HCT116 (cell line): ENCODE measurements around the gene AASDH. TPM values are rescaled to one million over a fixed set of nuclear protein-coding genes. Genes with fewer than 3 reads are reported as not detected.

ENCODE experiments used
- ATAC-seq: fragments of 200-7000 bp; cut with Tn5 transposase; 2 replicates; pipeline ENCODE4 v1.9.1; 2020; ENCODE audit warnings: mild to moderate bottlenecking, moderate library complexity
- Bru-seq: library from RNA; stranded (reverse); fragments of 400-500 nt; gene quantifications from one replicate; lab custom pipeline; 2021; lab: Mats Ljungman, UMichigan
- BruChase-seq, 2 experiments: library from RNA; stranded (reverse); fragments of 400-500 nt; gene quantifications; one replicate each; lab custom pipeline; 2021; lab: Mats Ljungman, UMichigan
- BruUV-seq: library from RNA; stranded (reverse); fragments of 400-500 nt; replicated peaks from 2 replicates; lab custom pipeline; 2021; lab: Mats Ljungman, UMichigan
- CTCF ChIA-PET: fragments of 300-600 bp; sonication (Branson Sonifier 250); formaldehyde crosslinking; loops from one replicate; lab custom pipeline; 2021; ENCODE audit warnings: antibody characterized with exemption; lab: Charles Lee
- POLR2A ChIA-PET: fragments of 300-600, 350-600 bp; sonication (Branson Sonifier 250); formaldehyde crosslinking; loops from one replicate; lab custom pipeline; 2021; ENCODE audit warnings: antibody characterized with exemption; lab: Charles Lee
- RAD21 ChIA-PET, 2 experiments: fragments of 300-600 bp; sonication (Branson Sonifier 250); formaldehyde crosslinking; loops; one replicate each; lab custom pipeline; 2023; ENCODE audit warnings: low total read pairs in 2 of 2; ENCODE audit not compliant: uncharacterized antibody in 2 of 2, unreplicated experiment in 2 of 2, low non-redundant PET in 1 of 2; lab: Charles Lee
- DNase-seq: peaks from one replicate; pipeline ENCODE4 v3.0.0-alpha.2; 2010; ENCODE audit warnings: low read depth, low spot score
- H2AFZ ChIP-seq: fragments of 200-600 bp; shearing (Covaris generic), sonication (generic); 2 replicates; pipeline ENCODE4 v1.6.1; 2017; ENCODE audit warnings: low read depth, mixed run types, mixed read lengths, antibody characterized with exemption, low read length; ENCODE audit not compliant: poor library complexity, severe bottlenecking
- H3K27ac ChIP-seq: 2 replicates; pipeline ENCODE4 v1.5.1; 2012; ENCODE audit warnings: low read depth, low read length
- H3K27me3 ChIP-seq: fragments of 200-600 bp; sonication (generic); 2 replicates; pipeline ENCODE4 v1.6.1; 2016; ENCODE audit warnings: mixed run types, low read length, mixed read lengths; ENCODE audit not compliant: insufficient read depth
- H3K36me3 ChIP-seq, 2 experiments: fragments of 200-500 bp in 1 of 2; fragments of 200-600 bp in 1 of 2; sonication (Bioruptor generic) in 1 of 2; sonication (generic) in 1 of 2; 2 replicates each; pipeline versions ENCODE4 v1.5.1 to v1.6.1; 2014 to 2016; ENCODE audit warnings: low read length in 2 of 2, inconsistent platforms in 1 of 2, mixed read lengths in 1 of 2, mixed run types in 1 of 2; ENCODE audit not compliant: insufficient read depth in 2 of 2, control insufficient read depth in 1 of 2
- H3K4me1 ChIP-seq, 2 experiments: fragments of 200-600 bp in 1 of 2; sonication (generic) in 1 of 2; 2 replicates each; pipeline versions ENCODE4 v1.5.1 to v1.6.1; 2012 to 2017; ENCODE audit warnings: low read length in 2 of 2, inconsistent platforms in 1 of 2, mild to moderate bottlenecking in 1 of 2, mixed read lengths in 1 of 2, mixed run types in 1 of 2, moderate library complexity in 1 of 2; ENCODE audit not compliant: insufficient read depth in 2 of 2, control insufficient read depth in 1 of 2
- H3K4me2 ChIP-seq: fragments of 200-600 bp; sonication (generic); 2 replicates; pipeline ENCODE4 v1.6.1; 2017; ENCODE audit warnings: mixed run types, low read length, mixed read lengths
- H3K4me3 ChIP-seq, 2 experiments: fragments of 200-600 bp in 1 of 2; sonication (generic) in 1 of 2; replicated peaks in 1 of 2; 2 replicates each; pipeline ENCODE4 v1.5.1; 2011 to 2016; ENCODE audit warnings: low read length in 2 of 2, control low read depth in 1 of 2, low read depth in 1 of 2, mild to moderate bottlenecking in 1 of 2, mixed read lengths in 1 of 2, mixed run types in 1 of 2
- H3K79me2 ChIP-seq: fragments of 200-600 bp; sonication (generic); 2 replicates; pipeline ENCODE4 v1.6.1; 2017; ENCODE audit warnings: mild to moderate bottlenecking, mixed run types, low read length, moderate library complexity, mixed read lengths; ENCODE audit not compliant: insufficient read depth
- H3K9ac ChIP-seq: fragments of 200-600 bp; sonication (generic); 2 replicates; pipeline ENCODE4 v1.6.1; 2016; ENCODE audit warnings: low read length, mixed read lengths
- H3K9me2 ChIP-seq: fragments of 200-600 bp; sonication (generic), shearing (Covaris generic); 2 replicates; pipeline ENCODE4 v1.6.1; 2017; ENCODE audit warnings: mixed run types, mild to moderate bottlenecking, moderate library complexity; ENCODE audit not compliant: insufficient read depth
- H3K9me3 ChIP-seq, 2 experiments: fragments of 200-500 bp in 1 of 2; fragments of 200-600 bp in 1 of 2; sonication (Bioruptor generic) in 1 of 2; sonication (generic) in 1 of 2; 2 replicates each; pipeline ENCODE4 v1.6.1; 2014 to 2017; ENCODE audit warnings: low read length in 2 of 2, mixed read lengths in 2 of 2, inconsistent platforms in 1 of 2, low read depth in 1 of 2, mild to moderate bottlenecking in 1 of 2, mixed run types in 1 of 2, moderate library complexity in 1 of 2; ENCODE audit not compliant: control insufficient read depth in 1 of 2, insufficient read depth in 1 of 2
- H4K20me1 ChIP-seq: fragments of 200-600 bp; sonication (generic), shearing (Covaris generic); 2 replicates; pipeline ENCODE4 v1.6.1; 2017; ENCODE audit warnings: mixed run types, mild to moderate bottlenecking, moderate library complexity; ENCODE audit not compliant: insufficient read depth
- CEBPB ChIP-seq: IDR thresholded peaks from 2 replicates; pipeline ENCODE4 v1.6.1; 2012; ENCODE audit warnings: low read depth
- EZH2 ChIP-seq: fragments of 200-600 bp; sonication (generic); IDR thresholded peaks from 2 replicates; pipeline ENCODE4 v1.6.1; 2017; ENCODE audit warnings: antibody characterized with exemption, mixed run types
- EZH2phosphoT487 ChIP-seq: fragments of 200-600 bp; IDR thresholded peaks from 2 replicates; pipeline ENCODE4 v1.6.1; 2018; ENCODE audit warnings: antibody characterized with exemption, borderline replicate concordance
- FOSL1 ChIP-seq: IDR thresholded peaks from 2 replicates; pipeline ENCODE4 v1.6.1; 2012; ENCODE audit warnings: low read depth
- POLR2A ChIP-seq: IDR thresholded peaks from 2 replicates; pipeline ENCODE4 v1.7.0; 2011; ENCODE audit warnings: borderline replicate concordance; ENCODE audit not compliant: insufficient read depth, insufficient read length; ENCODE audit errors: extremely low read depth
- POLR2AphosphoS5 ChIP-seq: IDR thresholded peaks from 2 replicates; pipeline ENCODE4 v1.6.1; 2011; ENCODE audit warnings: mild to moderate bottlenecking, low read depth, low read length, moderate library complexity
- SIN3A ChIP-seq: IDR thresholded peaks from 2 replicates; pipeline ENCODE4 v1.6.1; 2012; ENCODE audit warnings: low read depth
- SP1 ChIP-seq: IDR thresholded peaks from 2 replicates; pipeline ENCODE4 v1.6.1; 2012; ENCODE audit warnings: low read depth
- YY1 ChIP-seq: IDR thresholded peaks from 2 replicates; pipeline ENCODE4 v1.6.1; 2011; ENCODE audit warnings: low read length, low read depth, moderate library complexity, mild to moderate bottlenecking; ENCODE audit not compliant: insufficient replicate concordance; ENCODE audit errors: extremely low read depth
- ZFX ChIP-seq: fragments of 450-650 bp; IDR thresholded peaks from 2 replicates; pipeline ENCODE4 v1.6.1; 2017
- ZNF274 ChIP-seq: fragments of 200-500 bp; sonication (Bioruptor generic); IDR thresholded peaks from 2 replicates; pipeline ENCODE4 v1.6.1; 2014; ENCODE audit warnings: mild to moderate bottlenecking, low read depth, low read length, inconsistent platforms
- intact Hi-C: fragments of 100-400 bp; cut with micrococcal nuclease; formaldehyde crosslinking; loops from 2 replicates; pipeline ENCODE4 v1.10.0; 2022
- long read RNA-seq: library from polyadenylated mRNA; unstranded; transcript quantifications from one replicate; pipeline ENCODE4 v2.0.0, GENCODE V29; 2021; ENCODE audit not compliant: unreplicated experiment
- polyA plus RNA-seq: library from polyadenylated mRNA; unstranded; fragments of >200 nt; gene quantifications from 2 replicates; pipeline ENCODE4 v1.2.1, GENCODE V29; 2012; ENCODE audit warnings: missing spikeins
- total RNA-seq: library from RNA; stranded (reverse); gene quantifications from one replicate; pipeline ENCODE4 v1.2.1, GENCODE V29; 2021; ENCODE audit not compliant: unreplicated experiment
- TF ChIP-seq, protein P1 (sequence below): IDR thresholded peaks from 2 replicates; pipeline ENCODE4 v1.6.1; 2011; ENCODE audit warnings: mild to moderate bottlenecking, low read length, moderate library complexity; ENCODE audit not compliant: insufficient replicate concordance; ENCODE audit errors: extremely low read depth
- TF ChIP-seq, protein P2 (sequence below): IDR thresholded peaks from 2 replicates; pipeline ENCODE4 v1.6.1; 2012; ENCODE audit warnings: low read depth

The AASDH gene, protein sequence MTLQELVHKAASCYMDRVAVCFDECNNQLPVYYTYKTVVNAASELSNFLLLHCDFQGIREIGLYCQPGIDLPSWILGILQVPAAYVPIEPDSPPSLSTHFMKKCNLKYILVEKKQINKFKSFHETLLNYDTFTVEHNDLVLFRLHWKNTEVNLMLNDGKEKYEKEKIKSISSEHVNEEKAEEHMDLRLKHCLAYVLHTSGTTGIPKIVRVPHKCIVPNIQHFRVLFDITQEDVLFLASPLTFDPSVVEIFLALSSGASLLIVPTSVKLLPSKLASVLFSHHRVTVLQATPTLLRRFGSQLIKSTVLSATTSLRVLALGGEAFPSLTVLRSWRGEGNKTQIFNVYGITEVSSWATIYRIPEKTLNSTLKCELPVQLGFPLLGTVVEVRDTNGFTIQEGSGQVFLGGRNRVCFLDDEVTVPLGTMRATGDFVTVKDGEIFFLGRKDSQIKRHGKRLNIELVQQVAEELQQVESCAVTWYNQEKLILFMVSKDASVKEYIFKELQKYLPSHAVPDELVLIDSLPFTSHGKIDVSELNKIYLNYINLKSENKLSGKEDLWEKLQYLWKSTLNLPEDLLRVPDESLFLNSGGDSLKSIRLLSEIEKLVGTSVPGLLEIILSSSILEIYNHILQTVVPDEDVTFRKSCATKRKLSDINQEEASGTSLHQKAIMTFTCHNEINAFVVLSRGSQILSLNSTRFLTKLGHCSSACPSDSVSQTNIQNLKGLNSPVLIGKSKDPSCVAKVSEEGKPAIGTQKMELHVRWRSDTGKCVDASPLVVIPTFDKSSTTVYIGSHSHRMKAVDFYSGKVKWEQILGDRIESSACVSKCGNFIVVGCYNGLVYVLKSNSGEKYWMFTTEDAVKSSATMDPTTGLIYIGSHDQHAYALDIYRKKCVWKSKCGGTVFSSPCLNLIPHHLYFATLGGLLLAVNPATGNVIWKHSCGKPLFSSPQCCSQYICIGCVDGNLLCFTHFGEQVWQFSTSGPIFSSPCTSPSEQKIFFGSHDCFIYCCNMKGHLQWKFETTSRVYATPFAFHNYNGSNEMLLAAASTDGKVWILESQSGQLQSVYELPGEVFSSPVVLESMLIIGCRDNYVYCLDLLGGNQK
- total RNA-seq (13.7 TPM), Bru-seq, nascent RNA (percentile 78 among the genes with signal in this experiment), BruChase-seq, experiment 1, labeled RNA remaining after a 6-hour chase (percentile 75 among the genes with signal in this experiment), BruChase-seq, experiment 2, labeled RNA remaining after a 2-hour chase (percentile 81 among the genes with signal in this experiment)
- polyA plus RNA-seq, result 6.2 and 8.3 TPM in 2 replicates
- long read RNA-seq, partial matches to known transcripts, result 4 of 22 reads
- long read RNA-seq, other reads (novel, unspliced or antisense), result 12 of 22 reads

GRCh38 chr4:56387023-56388001 lies at the start of gene AASDH:
Gene AASDH, minus strand, starts transcription at chr4:56387491. Its CDS starts 3,192 bp downstream, at chr4:56384299.
- no peaks in the 10 kb centered on the region for H3K9me2 ChIP-seq
- peak within 1 kb of the TSS; percentile 86 for H3K27ac ChIP-seq
- H2AFZ ChIP-seq, result peak within 1 kb of the TSS; percentile 85
- intact Hi-C loops, result no loop called here
- peak; percentile 92 for ATAC-seq
- BruUV-seq, result TSS peak; percentile 85
- peaks cover 22% of the 10 kb centered on the region for H3K79me2 ChIP-seq
- peak within 1 kb of the TSS; percentile 92 for H3K9ac ChIP-seq
- RAD21 ChIA-PET, result interaction anchor here (0.6 to 0.8 kb wide), 2 partner anchors 50 to 79 kb away, joined by 3 to 4 read pairs; no protein-coding TSS in a partner anchor
- POLR2A ChIA-PET, result interaction anchor here (0.9 to 2.2 kb wide), 11 partner anchors 9 to 592 kb away, joined by 3 to 18 read pairs (median 5); partner anchors contain the start of genes CEP135, PAICS, POLR2B and PPAT
- H3K4me3 ChIP-seq, result peak within 1 kb of the TSS; percentile 77 to 85
- DNase-seq, result peak; percentile 92
- H3K4me2 ChIP-seq, result peak within 1 kb of the TSS; percentile 89
- peaks cover 2 to 5% of the 10 kb centered on the region in 2 experiments for H3K36me3 ChIP-seq
- CTCF ChIA-PET, result interaction anchor here (0.8 to 1.2 kb wide), 3 partner anchors 38 to 449 kb away, joined by 3 to 4 read pairs (median 3); no protein-coding TSS in a partner anchor
- H4K20me1 ChIP-seq, result no peaks in the 10 kb centered on the region
- no peaks in the 10 kb centered on the region for H3K27me3 ChIP-seq
- H3K4me1 ChIP-seq, result peaks cover 7 to 15% of the 10 kb centered on the region in 2 experiments; a peak in 3 of 4 replicates
- no peaks in the 10 kb centered on the region for H3K9me3 ChIP-seq
- TF ChIP-seq, protein P1, sequence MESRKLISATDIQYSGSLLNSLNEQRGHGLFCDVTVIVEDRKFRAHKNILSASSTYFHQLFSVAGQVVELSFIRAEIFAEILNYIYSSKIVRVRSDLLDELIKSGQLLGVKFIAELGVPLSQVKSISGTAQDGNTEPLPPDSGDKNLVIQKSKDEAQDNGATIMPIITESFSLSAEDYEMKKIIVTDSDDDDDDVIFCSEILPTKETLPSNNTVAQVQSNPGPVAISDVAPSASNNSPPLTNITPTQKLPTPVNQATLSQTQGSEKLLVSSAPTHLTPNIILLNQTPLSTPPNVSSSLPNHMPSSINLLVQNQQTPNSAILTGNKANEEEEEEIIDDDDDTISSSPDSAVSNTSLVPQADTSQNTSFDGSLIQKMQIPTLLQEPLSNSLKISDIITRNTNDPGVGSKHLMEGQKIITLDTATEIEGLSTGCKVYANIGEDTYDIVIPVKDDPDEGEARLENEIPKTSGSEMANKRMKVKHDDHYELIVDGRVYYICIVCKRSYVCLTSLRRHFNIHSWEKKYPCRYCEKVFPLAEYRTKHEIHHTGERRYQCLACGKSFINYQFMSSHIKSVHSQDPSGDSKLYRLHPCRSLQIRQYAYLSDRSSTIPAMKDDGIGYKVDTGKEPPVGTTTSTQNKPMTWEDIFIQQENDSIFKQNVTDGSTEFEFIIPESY, result peak; percentile 51
- TF ChIP-seq POLR2AphosphoS5 (peak; percentile 97), SIN3A (peak; percentile 93; the same call in 1 of the 2 replicates), CEBPB (no peak), ZNF274 (no peak), YY1 (peak; percentile 68), FOSL1 (no peak), POLR2A (peak; percentile 97), EZH2 (no peak), SP1 (peak; percentile 55; the same call in 1 of the 2 replicates), ZFX (peak; percentile 85), EZH2phosphoT487 (no peak)
- TF ChIP-seq, protein P2, sequence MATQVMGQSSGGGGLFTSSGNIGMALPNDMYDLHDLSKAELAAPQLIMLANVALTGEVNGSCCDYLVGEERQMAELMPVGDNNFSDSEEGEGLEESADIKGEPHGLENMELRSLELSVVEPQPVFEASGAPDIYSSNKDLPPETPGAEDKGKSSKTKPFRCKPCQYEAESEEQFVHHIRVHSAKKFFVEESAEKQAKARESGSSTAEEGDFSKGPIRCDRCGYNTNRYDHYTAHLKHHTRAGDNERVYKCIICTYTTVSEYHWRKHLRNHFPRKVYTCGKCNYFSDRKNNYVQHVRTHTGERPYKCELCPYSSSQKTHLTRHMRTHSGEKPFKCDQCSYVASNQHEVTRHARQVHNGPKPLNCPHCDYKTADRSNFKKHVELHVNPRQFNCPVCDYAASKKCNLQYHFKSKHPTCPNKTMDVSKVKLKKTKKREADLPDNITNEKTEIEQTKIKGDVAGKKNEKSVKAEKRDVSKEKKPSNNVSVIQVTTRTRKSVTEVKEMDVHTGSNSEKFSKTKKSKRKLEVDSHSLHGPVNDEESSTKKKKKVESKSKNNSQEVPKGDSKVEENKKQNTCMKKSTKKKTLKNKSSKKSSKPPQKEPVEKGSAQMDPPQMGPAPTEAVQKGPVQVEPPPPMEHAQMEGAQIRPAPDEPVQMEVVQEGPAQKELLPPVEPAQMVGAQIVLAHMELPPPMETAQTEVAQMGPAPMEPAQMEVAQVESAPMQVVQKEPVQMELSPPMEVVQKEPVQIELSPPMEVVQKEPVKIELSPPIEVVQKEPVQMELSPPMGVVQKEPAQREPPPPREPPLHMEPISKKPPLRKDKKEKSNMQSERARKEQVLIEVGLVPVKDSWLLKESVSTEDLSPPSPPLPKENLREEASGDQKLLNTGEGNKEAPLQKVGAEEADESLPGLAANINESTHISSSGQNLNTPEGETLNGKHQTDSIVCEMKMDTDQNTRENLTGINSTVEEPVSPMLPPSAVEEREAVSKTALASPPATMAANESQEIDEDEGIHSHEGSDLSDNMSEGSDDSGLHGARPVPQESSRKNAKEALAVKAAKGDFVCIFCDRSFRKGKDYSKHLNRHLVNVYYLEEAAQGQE, result no peak
